Tongue (tissue), 2 donors: Measurements from ENCODE around the gene KCNAB1. TPM values are rescaled to one million over a fixed set of nuclear protein-coding genes. Genes with fewer than 3 reads are reported as not detected.

Experiments
- DNase-seq: peaks from one replicate; pipeline ENCODE4 v3.0.0-alpha.2; 2015
- total RNA-seq: library from RNA; depleted of rRNA; stranded (reverse); fragments of >200 nt; gene quantifications from one replicate; pipeline ENCODE4 v1.2.3, GENCODE V29; 2014

Gene KCNAB1
- total RNA-seq, 1 donor from 2014 or later, result 6.3 TPM

DNA sequence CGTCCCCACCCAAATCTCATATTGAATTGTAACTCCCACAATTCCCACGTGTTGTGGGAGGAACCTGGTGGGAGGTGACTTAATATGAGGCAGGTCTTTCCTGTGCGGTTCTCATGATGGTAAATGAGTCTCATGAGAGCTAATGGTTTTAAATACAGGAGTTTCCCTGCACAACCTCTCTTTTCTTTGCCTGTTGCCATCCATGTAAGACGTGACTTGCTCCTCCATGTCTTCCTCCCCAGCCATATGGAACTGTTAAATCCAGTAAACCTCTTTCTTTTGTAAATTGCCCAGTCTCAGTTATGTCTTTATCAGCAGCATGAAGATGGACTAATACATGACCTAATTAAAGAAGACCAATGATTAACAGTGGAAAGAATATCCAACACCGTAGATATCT, 377.9 kb downstream of the KCNAB1 start:
- no peak for DNase-seq

DNA sequence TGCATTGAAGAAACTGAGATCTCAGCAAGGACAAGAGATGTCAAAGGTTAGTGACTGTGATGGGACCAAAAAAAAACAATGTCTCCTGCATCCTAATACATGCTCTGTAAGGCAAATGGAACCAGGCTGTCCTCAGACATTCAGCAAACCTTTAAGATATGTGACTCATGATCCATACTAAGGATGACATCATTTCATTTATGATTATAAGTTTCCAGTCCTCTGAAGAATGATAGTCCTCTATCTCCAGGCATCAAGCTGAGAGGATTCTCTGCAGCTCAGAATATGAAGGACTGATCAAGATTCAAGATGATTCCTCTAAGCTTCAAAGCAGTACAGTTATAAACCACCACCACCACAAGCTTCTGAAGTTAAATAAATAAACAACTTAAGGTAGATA, 386.9 kb downstream of the KCNAB1 start:
- DNase-seq, result no peak

- DNase-seq, result peak; percentile 85
These were observed 389.1 kb downstream of the KCNAB1 start for GRCh38 chr3:156509189-156510174.

DNA sequence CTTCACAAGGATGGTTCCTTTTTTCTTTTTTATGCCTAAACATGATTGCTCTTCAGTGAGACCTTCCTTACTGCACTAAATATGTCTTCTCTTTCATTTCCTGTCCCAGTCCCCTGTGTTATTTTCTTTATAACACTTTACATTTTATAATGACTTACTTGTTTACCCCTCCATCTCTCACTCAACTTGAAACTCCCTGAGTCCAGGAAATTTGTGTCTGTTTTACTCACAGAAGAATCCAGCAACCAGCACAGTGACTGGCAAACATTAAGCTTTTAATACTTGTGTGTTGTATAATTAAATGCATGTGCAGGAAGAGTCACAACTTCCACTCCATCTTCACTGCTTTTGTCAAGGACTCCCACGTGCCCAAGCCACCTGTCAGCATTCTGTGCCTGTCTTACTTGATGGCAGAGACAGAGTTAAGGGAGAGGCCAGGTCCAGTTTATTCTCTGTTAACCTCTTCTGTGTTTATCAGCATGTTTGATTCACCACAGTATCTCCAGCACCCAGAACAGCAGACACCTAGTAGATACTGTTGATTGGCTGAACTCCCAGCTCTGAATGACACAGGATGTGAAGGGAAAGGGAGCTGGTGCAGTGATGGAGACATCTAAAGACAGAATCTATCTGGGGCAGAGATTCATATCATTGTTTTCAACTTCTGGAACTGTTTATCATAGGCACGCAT, 391.8 kb downstream of the KCNAB1 start:
- DNase-seq, result no peak

GRCh38 chr3:156513619-156514018, 393.2 kb downstream of the KCNAB1 start:
- no peak for DNase-seq

- no peak for DNase-seq
These were observed 395.9 kb downstream of the KCNAB1 start for GRCh38 chr3:156516284-156516683.

GRCh38 chr3:156516961-156517360, 396.6 kb downstream of the KCNAB1 start:
- DNase-seq, result no peak

GRCh38 chr3:156518726-156519125, 398.3 kb downstream of the KCNAB1 start:
- DNase-seq, result no peak

DNA sequence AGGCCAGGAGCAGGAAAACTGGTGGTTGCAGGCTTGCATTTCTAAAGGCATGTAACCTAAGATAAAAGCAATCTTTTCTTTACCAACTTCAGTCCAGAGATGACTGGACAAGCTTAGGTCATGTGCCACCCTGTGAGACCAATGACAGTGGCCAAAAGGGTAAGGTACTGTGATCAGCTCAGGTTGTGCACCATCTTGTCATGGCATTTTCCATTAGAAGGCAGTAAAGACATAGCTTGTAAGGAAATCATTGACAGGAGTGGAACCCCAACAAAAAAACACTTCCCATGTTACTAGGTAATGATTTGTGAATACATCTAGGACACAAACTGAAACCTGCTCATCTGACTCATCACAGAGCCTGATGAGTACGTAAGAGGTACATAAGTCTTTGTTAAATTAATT, 399.4 kb downstream of the KCNAB1 start:
- no peak for DNase-seq

DNA sequence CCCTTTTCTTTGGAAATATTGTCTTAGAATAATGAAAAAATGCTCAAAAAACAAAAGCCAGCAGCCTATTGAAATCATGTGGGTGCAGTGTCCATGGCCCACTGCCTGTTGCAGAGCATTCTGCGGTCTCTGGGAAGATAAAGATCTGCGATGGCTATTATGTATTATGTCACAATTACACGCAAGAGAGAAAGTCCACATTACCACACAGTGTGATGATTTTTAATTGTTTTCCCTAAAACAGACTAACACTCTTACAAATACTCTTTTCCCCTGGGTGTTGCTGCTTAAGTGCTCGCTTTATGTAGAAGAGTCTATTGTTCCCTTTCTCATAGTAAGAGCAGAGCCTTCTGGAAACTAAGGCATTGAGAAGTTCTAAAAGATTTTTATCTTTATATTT, 402.3 kb downstream of the KCNAB1 start:
- DNase-seq, result no peak

GRCh38 chr3:156525808-156526207, 405.4 kb downstream of the KCNAB1 start:
- DNase-seq, result no peak

- no peak for DNase-seq
These were observed 406.7 kb downstream of the KCNAB1 start for GRCh38 chr3:156527060-156527459.

DNA sequence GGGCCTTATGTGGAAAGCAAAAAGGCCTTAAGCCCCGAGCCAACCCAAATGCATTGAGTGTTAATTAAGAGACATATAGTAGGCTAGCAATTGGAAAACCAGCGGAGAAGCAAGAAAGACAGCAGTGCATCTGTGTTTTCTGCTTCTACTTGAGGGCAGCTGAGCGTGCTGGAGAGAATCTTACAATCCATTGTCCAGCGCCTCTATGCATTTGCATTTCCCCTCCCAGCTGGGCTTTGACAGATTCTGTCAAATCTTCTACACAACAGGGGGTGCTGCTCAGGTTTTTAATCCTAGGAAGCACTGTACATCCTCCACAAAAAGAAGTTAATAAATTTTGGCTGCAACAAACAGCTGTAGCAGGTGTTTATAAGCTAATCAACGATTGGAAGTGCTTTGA, 410.6 kb downstream of the KCNAB1 start:
- no peak for DNase-seq

DNA sequence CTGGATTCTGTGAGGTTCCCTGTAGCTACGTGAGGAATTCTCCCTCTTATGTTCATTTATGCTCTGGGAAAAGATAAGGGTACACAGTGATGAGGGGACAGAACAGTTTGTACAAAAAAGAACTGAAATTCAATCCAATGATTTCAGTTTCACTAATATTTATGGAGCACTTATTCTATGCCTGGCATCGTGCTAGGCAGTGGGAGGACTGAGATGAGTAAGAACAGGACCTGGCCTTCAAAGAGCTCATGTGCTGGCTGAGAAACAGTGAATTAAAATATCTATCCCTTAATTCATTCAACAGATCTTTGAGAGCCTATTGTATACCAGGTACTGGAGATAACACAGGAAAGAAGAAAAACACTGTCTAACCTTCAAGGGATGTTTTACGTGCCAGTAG, 412.4 kb downstream of the KCNAB1 start:
- DNase-seq, result no peak

DNA sequence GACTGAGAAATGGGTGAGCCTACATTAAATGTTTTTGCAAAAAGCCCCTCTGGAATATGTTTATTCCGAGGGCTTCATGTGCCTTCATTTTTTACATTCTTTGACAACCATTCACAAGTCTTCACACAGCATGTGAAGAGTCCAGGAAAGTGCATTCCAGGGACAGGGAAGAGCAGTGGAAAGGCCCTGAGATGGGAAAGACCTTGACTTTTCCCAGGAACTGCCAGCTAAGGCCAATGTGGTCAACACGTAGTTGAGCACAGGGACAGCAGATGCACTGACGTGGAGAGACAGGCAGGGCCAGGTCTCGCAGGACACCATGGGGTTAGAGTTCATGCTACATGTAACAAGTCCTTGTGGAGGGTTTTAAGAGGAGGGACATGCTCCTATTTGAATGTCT, 412.8 kb downstream of the KCNAB1 start:
- DNase-seq, result no peak

- peak; percentile 96 for DNase-seq
These were observed 414.8 kb downstream of the KCNAB1 start for GRCh38 chr3:156535162-156535627.

DNA sequence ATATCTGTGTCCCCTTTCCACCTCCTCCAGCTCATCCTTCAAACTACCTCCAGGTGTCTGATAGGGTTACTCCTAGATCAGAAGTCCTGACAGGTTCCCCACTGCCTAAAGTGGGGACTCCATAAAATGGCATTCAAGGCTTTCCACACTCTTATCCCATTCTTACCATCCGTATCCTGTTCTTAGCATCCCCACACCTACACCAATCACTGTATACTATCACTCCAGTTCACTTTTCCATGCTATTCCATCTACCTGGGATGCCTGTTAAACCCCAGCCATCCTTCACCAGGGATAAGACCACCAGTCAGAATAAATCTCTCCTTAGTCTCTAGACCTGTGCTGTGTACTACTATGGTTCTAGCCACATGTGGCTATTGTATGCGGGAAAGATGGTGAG, 415.4 kb downstream of the KCNAB1 start:
- no peak for DNase-seq

GRCh38 chr3:156536524-156537316, 416.3 kb downstream of the KCNAB1 start:
- no peak for DNase-seq

GRCh38 chr3:156539051-156539450, 418.7 kb downstream of the KCNAB1 start:
- DNase-seq, result peak; percentile 19

DNA sequence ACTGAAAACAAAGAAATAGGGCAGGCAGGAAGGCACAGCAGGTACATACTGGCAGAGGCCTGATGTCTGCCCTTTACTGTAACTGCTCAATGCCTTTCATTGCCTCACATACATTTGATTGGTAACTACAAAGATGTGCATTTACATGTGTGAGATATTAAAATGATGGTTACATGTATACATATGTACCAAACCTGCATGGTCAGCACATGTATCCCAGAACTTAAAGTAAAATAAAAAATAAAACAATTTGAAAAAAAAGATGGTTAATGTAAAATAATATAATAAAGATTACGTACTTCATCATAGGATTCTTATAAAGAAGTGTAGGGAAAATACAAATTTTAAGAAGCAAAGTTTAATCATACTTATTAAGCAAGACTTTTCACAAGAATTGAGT, 419.4 kb downstream of the KCNAB1 start:
- no peak for DNase-seq

GRCh38 chr3:156542101-156543042, 422.0 kb downstream of the KCNAB1 start:
- no peak for DNase-seq
